NCI-H526 (cell line): ENCODE data around the gene ZNF425.
"Not testable (repeated sequence)": the region's sequence is repeated elsewhere in the genome, so short reads cannot be mapped to it uniquely, and the experiment has no call there.

Experiments used
- DNase-seq, 2 experiments: peaks; one replicate each; lab custom pipeline; 2025; lab: John Stamatoyannopoulos, UW

Gene ZNF425, protein sequence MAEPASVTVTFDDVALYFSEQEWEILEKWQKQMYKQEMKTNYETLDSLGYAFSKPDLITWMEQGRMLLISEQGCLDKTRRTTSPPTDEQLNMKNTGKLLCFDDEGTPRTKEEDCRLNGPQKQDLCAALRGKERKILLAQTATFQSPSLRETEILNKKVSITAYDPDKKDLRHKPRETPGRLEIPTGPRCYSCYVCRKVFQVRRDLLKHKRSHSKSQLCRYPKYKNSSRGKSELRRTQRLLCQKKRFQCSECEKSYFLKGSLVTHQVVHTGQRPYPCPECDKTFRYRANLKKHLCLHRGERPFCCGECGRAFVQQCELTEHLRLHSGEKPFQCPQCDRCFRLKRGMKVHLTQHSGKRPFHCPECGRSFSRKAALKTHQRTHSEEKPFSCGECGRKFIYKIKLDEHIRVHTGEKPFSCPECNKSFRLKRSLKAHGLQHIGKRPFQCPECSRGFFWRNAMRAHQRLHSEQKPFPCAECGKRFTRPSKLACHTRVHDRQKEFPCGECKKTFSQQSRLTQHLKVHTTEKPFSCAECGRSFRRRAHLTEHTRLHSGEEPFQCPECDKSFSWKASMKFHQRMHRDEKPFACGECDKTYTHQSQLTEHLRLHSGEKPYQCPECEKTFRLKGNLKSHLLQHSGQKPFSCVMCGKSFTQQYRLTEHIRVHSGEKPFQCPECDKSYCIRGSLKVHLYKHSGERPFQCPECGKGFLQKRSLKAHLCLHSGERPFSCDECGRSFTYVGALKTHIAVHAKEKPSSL

DNA sequence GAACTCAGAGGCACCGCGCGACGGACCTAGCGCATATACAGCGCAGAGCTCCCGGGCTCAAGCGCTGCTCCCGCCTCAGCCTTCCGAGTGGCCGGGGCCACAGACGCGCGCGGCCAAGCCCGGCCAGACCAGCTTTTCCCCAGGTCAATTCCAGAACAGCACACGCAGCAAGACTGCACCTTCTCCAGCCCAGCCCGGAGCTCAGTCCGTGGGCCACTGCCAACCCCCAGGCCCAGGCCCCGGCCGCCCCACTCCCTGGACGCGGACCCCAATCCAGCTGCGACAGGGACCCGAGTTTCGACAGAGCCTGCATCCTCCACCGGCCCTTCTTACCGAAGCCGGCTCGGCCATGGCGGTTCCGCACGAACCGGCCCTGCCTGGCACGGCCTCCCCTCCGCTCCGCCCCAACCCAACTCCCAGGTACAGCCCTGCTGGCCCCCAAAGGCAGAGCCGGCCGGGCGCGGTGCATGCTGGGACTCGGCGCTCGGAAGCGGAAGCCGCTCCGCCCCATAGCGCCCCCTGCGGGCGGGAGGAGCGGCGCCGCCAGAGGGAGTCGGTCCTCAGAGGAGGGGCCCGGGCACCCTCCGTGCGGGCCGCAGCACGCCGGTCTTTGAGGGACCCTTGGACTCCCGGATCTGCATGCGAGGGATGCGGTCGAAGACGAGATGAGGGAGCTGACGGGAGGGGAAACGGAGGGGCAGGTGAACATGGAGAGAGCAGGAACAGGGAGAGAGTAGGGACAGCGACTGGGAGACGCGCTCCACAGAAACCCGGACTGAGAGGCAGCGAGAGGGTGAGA is at the start of gene ZNF425:
ZNF425 (minus strand) TSS at position 462 of the 799 bp plus-strand sequence; CDS start at position 351, 111 bp downstream.
- DNase-seq = peak; percentile 83 to 98

DNA sequence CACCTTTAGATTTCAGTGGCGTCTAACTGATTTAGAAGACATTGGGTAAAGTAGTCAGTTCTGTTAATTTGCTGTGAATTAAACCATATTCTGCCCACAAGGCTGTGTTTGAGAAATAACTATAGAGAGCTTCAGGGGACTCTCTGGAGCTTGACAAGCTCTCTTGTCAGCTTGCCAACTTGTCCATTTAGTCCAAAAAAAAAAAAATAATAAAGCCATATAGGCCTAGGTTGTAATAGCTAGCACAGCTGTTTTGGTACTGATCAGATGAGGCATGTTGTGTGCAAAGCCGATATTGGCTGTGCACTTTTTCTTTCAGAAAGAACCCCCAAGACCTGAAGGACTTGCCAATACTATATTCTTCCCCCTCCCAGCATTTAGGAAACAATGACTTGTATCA is 49.0 kb upstream of the ZNF425 start:
- no peak for DNase-seq

DNA sequence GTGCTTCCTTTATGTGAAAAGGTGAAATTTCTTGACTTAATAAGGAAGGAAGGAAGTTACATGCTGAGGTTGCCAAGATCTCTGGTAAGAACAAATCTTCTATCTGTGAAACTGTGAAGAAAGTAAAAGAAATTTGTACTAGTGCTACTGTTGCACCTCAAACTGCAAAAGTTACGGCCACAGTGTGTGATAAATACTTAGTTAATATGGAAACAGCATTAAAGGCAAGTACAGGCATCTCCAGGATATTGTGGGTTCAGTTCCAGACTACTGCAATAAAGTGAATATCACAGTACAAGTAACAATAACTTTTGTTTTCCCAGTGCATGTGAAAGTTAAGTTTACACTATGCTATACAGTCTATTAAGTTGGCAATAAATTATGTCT is 46.4 kb upstream of the ZNF425 start:
- no peak for DNase-seq

DNA sequence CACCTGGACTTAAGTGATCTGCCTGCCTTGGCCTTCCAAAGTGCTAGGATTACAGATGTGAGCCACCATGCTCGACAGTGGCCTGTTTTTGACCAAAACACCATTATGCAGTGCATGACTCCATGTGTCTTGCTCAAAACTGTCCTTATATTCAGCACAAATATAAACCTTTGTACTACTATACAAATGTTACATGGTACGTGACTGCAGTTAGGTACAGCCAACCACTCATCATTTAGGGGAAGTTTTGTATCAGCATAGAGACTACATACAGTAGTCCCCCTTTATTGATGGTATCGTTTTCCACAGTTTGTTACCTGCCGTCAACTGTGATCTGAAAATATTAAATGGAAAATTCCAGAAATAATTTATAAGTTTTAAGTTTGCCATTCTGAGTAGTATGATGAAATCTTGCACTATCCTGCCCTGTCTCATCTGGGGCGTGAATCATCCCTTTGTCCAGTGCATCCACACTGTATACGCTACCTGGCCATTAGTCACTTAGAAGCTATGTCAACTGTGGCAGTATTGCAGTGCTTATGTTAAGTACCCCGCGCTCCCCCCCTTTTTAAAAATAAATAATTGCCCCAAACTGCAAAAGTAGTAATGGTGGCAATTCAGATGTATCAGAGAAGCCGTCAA is 45.9 kb upstream of the ZNF425 start:
- DNase-seq = no peak

DNA sequence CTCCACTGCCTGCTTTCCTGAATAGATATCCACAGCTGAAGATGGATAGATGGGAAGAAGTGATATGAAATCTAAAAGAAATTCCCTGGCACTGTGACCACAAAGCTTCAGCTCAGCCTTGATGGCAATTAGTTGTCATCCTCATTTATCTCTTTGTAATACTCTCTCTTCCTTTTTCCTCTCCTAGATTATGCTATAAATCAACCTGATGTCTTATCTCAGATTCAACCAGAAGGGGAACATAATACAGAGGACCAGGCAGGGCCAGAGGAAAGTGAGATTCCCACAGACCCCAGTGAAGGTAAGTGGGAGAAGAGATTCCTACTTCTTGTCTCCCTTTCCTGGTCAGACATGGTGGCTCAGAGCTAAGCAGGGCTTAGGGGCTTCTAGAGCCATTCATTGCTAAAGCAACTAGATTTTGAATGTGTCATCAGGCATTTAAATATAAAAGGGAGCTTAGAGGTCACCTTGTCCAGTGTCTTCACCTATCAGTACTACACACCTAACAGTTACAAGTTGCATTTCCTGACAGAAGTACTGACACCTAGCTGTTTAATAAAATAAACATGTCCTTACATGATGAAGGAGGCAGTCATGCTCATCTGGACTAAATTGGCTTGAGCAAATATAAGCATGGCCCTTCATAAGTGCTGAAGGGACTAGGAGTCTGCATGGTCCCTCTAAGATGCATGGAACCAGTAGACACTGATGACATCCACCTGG is 40.7 kb upstream of the ZNF425 start:
- DNase-seq = no peak

DNA sequence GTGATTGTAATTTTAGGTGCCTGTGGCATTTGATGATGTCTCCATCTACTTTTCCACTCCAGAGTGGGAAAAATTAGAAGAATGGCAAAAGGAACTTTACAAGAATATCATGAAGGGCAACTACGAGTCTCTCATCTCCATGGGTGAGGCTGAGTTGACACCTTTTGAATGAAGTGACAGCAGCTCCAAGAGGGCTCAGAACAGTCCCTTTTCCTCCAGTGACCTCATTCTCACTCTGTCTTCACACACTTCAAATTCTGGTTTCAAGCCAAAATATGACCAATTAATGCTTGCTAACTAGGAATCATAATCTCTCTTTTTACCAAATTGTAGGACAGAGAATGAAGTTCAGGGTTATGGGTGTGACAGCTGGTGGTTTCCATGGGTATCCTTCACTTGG is 40.0 kb upstream of the ZNF425 start:
- DNase-seq = no peak

DNA sequence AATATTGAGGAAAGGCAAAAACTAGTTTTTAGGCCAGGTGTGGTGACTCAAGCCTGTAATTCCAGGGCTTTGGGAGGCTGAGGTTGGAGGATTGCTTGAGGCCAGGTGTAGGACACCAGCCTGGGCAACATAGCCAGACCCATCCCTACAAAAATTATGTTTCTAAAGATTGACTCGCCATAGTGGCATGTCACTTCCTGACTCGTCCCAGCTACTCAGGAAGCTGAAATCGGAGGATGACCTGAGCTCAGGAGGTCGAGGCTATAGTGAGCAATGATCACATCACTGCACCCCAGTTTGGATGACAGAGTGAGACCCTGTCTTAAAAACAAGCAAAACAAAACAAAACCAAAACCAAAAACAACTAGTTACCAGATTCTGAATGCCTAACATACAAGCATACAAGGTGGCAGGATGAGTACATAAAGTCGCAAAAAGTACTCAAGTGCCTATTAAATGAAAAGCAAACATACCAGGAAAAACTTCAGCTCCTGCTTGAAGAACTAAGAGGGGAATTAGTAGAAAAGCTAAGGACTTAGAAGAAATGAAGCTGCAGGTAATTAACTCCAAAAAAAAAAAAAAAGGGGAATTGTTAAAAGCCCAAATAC is 35.2 kb upstream of the ZNF425 start:
- no peak for DNase-seq

DNA sequence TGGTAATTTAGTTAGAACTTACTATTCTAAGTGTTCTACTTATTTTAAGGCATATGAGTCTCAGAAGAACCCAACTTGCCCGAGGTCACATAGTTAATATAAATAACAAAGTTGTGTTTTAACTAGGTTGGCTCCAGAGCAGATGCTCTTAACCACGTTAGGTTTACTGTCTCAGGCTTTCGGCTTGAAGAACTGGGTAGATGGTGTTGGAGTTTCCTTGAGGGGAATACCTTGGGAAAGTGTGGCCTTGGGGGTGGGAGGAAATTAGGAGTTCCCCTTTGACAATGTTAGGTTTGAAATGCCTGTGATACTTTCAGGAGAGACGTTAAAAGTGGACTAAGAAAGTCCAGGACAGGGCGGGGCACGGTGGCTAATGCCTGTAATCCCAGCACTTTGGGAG is 30.8 kb upstream of the ZNF425 start:
- DNase-seq = no peak

DNA sequence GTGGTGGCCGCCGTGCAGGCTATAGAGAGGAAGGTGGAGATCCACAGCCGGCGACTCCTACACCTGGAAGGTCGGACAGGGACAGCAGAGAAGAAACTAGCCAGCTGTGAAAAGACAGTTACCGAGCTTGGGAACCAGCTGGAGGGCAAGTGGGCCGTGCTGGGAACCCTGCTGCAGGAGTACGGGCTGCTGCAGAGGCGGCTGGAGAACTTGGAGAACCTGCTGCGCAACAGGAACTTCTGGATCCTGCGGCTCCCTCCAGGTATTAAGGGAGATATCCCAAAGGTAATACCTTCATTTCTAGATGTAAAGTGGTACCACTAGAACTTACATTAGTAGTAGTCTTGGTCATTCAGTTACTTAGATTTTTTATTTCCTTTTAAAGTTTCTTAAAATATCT is 27.9 kb upstream of the ZNF425 start:
- DNase-seq = no peak

DNA sequence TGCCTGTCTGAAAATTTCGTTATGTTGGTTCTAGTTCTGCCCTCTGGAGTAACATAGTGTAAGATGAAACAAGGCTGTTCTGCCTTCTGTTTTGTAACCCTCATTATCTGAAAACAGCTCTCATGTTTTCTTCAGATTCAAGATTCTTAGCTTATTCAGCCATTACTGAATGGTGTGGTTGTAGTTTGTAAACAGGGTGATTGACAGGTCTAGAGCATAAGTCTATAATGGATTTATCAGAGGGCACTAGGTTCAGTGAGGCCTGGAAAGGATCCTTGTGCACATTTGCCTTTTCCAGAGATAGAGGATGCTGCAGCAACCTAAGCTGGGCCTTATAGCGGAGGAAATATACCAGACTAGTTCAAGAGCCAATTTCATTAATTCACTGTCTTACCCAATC is 27.2 kb upstream of the ZNF425 start:
- no peak for DNase-seq

DNA sequence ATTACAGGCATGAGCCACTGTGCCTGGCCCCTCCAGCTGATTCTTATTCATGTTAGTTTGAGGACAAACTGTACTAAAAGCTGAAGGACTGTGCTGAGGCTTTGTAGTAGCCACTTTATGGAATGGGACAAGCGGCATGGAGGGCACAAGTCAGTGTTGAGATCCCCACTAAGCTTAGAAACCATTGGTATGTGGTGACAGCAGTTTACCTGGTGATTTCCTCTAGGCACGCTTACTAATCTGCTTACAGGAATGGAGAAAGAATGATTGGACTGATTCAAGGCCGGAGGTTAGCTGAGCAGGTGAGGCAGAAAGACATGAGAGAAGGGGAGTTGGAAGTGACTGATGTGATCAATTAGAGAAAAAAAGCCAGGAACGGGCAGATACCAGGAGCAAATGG is 24.9 kb upstream of the ZNF425 start:
- no peak for DNase-seq

DNA sequence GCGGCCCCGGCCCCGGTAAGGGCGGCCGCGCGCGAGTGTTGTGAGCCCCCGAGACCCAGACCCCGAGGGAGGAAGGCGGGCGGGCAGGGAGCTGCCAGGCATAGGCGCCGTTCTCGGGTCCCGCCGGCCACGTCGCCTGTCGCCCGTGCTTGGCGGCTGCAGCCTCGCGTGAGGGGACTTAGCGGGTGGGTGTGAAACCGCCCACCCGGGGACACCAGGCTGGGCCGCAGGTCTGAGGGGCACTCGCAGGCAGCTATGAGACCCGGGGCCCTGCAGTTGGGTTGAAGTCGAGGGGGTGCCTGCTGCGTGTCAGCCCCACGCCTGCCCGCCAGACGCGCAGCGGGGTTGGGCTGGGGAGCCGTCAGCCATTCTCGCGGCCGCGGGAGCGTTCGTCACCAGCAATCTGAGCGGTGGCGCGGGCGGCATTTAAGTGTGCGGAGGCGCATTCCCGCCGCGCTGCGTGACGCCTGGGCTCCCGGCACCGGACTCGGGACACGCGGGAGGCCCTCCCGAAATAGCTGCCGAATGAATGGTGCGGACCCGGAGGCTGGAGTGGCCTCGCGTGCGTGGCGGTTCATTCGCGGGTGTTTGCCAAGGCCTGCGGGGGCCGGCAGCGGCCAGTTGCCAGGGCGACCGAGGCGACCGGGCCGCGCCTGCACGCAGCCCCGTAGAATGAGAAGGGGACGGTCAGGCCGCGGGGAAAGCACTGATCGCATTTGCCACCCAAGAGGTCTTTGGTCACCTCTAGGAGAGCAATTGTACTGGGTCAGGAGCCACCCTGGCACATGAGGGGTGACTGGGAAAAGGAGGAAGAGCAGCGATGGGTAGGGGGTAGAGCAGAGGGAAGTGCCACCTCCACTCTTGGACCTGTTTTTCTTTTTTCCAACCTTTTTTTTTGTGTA is 21.9 kb upstream of the ZNF425 start:
- DNase-seq = peak in 1 of 2 experiments; percentile 68

DNA sequence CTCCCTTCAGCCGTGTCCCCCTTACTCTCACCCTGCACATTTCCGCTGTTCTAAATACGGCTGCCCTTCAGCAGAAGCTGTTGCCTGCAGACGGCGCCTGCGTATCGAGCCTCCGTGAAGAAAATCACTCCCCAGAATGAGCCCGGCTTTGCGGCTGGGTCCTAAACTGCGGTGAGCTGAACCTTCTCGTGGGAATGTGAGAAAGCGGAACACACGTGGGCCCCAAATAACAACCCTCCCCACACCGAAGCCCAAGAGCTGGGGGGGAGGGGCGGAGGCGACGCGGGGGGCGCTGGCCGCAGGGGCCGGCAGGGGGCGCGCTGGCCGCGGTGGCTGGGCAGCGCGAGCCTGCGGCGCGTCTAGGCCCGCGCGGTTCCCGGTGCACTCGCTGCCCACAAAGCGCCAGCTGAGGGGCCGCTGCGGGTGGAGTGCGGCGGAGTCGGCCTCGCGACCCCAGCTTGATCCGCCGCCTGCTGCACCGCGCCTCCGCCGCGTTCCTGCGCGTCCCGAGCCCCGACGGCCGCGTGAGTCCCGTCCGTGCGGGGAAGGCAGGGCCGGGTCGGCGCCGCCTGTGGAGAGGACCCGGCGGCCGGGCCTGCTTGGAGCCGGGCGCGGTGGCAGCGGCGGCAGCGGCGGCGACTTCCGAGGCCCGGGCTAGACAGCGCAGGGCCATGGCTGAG is 21.1 kb upstream of the ZNF425 start, which contains the start of gene ZNF398:
ZNF398 (plus strand) TSS at position 382 of the 680 bp plus-strand sequence; CDS start at position 672, 290 bp downstream.
- DNase-seq = peak; percentile 67 to 93

DNA sequence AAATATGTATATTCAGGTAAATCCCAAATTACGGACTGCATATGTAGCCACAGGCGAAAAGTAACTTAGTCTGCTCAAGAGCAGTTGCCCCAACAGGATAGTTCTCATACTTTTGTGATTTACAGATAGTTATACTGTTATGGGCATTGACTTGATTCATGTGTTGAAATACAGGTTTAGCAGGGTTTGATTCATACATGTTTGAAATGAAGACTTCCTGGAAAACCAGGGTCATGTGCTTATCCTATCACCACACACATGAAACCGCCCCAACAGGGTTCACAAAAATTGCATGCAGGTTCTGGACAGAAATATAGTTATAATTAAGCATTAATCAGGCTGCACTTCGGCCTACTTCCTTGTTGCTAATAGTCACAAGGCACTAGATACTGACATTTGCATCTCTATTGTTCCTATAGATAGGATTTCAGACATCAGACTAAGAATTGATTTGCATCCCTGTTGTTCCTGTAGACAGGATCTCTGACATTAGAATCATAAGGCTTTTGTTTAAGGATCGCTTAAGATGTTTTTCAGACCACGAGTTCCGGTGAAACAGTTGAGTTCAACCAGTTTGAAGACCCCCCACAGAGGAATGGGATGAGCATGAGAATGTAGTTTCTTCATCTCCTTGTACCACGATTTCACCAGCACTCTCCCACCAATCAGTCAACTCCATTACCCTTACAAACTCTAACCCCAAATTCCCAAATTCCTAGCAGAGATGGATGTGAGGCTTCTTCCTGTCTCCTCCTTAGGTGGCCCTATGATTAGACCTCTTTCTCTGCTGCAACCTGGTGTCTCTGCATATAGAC is 19.1 kb upstream of the ZNF425 start:
- peak; percentile 82 to 88 for DNase-seq

DNA sequence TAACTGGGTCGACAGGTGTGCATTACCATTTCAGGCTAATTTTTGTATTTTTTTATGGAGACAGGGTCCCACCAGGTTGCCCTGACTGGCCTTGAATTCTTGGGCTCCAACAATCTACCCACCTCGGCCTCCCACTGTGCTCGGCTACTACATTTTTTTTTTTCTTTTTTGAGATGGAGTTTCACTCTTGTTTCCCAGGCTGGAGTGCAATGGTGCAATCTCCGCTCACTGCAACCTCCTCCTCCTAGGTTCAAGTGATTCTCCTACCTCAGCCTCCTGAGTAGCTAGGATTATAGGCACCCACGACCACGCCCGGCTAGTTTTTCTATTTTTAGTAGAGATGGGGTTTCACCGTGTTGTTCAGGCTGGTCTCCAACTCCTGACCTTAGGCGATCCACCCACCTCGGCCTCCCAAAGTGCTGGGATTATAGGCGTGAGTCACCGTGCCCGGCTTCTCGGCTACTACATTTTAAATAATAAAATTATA is 18.4 kb upstream of the ZNF425 start:
- not testable (repeated sequence) for DNase-seq

DNA sequence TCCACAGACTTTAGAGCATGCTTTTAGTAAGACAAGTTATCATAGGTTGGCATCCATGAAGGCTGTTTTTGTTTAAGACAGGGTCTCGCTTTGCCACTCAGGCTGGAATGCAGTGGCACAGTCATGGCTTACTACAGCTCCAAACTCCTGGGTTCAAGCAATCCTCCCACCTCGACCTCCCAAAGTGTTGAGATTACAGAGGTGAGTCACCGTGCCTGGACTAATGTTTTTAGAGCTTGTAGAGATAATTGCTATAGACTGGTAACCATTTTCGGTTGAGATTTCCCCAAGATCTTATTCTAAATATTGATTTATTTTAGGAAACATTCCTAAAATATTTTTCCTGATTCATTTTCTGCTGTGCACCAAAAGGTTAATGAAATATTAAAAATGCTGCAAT is 15.8 kb upstream of the ZNF425 start:
- DNase-seq = no peak

DNA sequence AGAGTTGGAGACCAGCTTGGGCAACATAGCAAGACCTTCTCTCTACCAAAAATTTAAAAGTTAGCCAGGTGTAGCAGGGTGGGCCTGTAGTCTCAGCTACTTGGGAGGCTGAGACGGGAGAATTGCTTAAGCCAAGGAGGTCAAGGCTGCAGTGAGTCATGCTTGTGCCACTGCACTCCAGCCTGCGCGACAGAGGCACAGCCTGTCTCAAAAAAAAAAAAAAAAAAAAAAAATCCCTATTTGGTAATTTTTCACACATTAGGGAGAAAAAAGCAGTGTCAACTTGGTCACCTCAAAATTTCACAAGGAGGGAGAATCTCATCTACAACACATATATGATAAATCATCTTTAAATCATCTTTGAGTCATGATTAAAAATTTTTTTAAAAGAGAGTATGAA is 14.7 kb upstream of the ZNF425 start:
- no peak for DNase-seq

DNA sequence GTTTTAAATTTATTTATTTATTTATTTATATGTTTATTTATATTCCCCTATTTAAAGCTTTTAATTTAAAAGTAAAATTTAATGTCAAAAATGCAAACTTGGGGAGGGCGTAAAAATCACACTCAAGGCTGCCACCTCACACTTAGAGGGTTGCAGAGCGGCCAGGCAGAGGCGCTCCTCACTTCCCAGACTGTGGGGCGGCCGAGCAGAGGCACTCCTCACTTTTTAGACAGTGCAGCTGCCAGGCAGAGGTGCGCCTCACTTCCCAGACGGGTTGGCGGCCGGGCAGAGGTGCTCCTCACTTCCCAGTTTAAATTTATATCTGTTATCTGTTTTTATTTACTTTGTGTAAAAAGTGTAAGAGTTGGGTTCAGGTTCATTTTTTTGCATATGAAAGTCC is 10.0 kb upstream of the ZNF425 start:
- no peak for DNase-seq
